Fibroblast of the conjunctiva (primary cell): ENCODE data around the gene GPC1.

ENCODE experiments used
- DNase-seq: peaks from one replicate; pipeline ENCODE4 v3.0.0-alpha.2; 2010; ENCODE audit warnings: low read depth

GPC1 gene

GRCh38 chr2:240443891-240444301 is 8.4 kb downstream of the GPC1 start:
- no peak for DNase-seq

- no peak for DNase-seq
Measured at GRCh38 chr2:240444464-240444863, 9.0 kb downstream of the GPC1 start.

GRCh38 chr2:240445961-240446663 is 10.6 kb downstream of the GPC1 start:
- no peak for DNase-seq

GRCh38 chr2:240446664-240447175 is 11.3 kb downstream of the GPC1 start:
- no peak for DNase-seq

GRCh38 chr2:240447331-240447730 is 11.9 kb downstream of the GPC1 start:
- DNase-seq: no peak

GRCh38 chr2:240447934-240448333 is 12.5 kb downstream of the GPC1 start:
- DNase-seq: no peak

GRCh38 chr2:240448387-240449274 is 13.2 kb downstream of the GPC1 start:
- DNase-seq: no peak

GRCh38 chr2:240449764-240450531 is 14.5 kb downstream of the GPC1 start:
- DNase-seq: no peak

GRCh38 chr2:240450532-240451107 is 15.2 kb downstream of the GPC1 start:
- no peak for DNase-seq

GRCh38 chr2:240451108-240451611 is 15.7 kb downstream of the GPC1 start:
- no peak for DNase-seq

- no peak for DNase-seq
Measured at GRCh38 chr2:240451791-240452461, 16.5 kb downstream of the GPC1 start.

- peak; percentile 16 for DNase-seq
Measured at GRCh38 chr2:240452462-240453256, 17.2 kb downstream of the GPC1 start.

GRCh38 chr2:240453461-240454105 is 18.1 kb downstream of the GPC1 start:
- DNase-seq: no peak

- DNase-seq: no peak
Measured at GRCh38 chr2:240454106-240454901, 18.8 kb downstream of the GPC1 start.

GRCh38 chr2:240455272-240455646 is 19.8 kb downstream of the GPC1 start:
- no peak for DNase-seq

- no peak for DNase-seq
Measured at GRCh38 chr2:240455647-240456446, 20.4 kb downstream of the GPC1 start.

GRCh38 chr2:240456447-240457222 is 21.2 kb downstream of the GPC1 start:
- no peak for DNase-seq
